GM18498 (cell line): ENCODE results near the gene C12orf75.
"Not testable (repeated sequence)": the region's sequence is repeated elsewhere in the genome, so short reads cannot be mapped to it uniquely, and the experiment has no call there.

Experiments
- ATAC-seq: cut with Tn5 transposase; IDR thresholded peaks from one replicate; pipeline ENCODE4 v1.9.1; 2021; ENCODE audit warnings: mild to moderate bottlenecking, moderate library complexity; ENCODE audit not compliant: unreplicated experiment

The C12orf75 gene

GRCh38 chr12:105368047-105368646 is 37.7 kb downstream of the C12orf75 start:
- no peak for ATAC-seq

GRCh38 chr12:105369014-105369413 is 38.5 kb downstream of the C12orf75 start:
- no peak for ATAC-seq

GRCh38 chr12:105374303-105374702 is 43.8 kb downstream of the C12orf75 start:
- ATAC-seq: no peak

- ATAC-seq: no peak
These were observed 46.6 kb downstream of the C12orf75 start for GRCh38 chr12:105377077-105377476.

GRCh38 chr12:105378911-105379310 is 48.4 kb downstream of the C12orf75 start:
- ATAC-seq: no peak

GRCh38 chr12:105382771-105383622 is 52.5 kb downstream of the C12orf75 start:
- no peak for ATAC-seq

- no peak for ATAC-seq
These were observed 53.7 kb downstream of the C12orf75 start for GRCh38 chr12:105384220-105384619.

GRCh38 chr12:105384916-105385535 is 54.5 kb downstream of the C12orf75 start:
- ATAC-seq: no peak

- ATAC-seq: no peak
These were observed 55.9 kb downstream of the C12orf75 start for GRCh38 chr12:105386431-105386830.

GRCh38 chr12:105391231-105391630 is 60.7 kb downstream of the C12orf75 start:
- ATAC-seq: no peak

GRCh38 chr12:105393587-105393986 is 63.1 kb downstream of the C12orf75 start:
- ATAC-seq: no peak

- ATAC-seq: no peak
These were observed 65.5 kb downstream of the C12orf75 start for GRCh38 chr12:105396024-105396423.

GRCh38 chr12:105396983-105397382 is 66.5 kb downstream of the C12orf75 start:
- no peak for ATAC-seq

- ATAC-seq: no peak
These were observed 68.4 kb downstream of the C12orf75 start for GRCh38 chr12:105398930-105399329.

GRCh38 chr12:105399428-105400081 is 69.1 kb downstream of the C12orf75 start:
- ATAC-seq: no peak

- ATAC-seq: no peak
These were observed 69.7 kb downstream of the C12orf75 start for GRCh38 chr12:105400227-105400626.

- no peak for ATAC-seq
These were observed 70.7 kb downstream of the C12orf75 start for GRCh38 chr12:105401198-105401597.

GRCh38 chr12:105402366-105402765 is 71.9 kb downstream of the C12orf75 start:
- ATAC-seq: no peak

- no peak for ATAC-seq
These were observed 72.6 kb downstream of the C12orf75 start for GRCh38 chr12:105403095-105403494.

- not testable (repeated sequence) for ATAC-seq
These were observed 73.6 kb downstream of the C12orf75 start for GRCh38 chr12:105404134-105404533.

- ATAC-seq: no peak
These were observed 76.0 kb downstream of the C12orf75 start for GRCh38 chr12:105406497-105406896.
